Measurements from ENCODE around the gene DEDD.

The DEDD gene

DNA sequence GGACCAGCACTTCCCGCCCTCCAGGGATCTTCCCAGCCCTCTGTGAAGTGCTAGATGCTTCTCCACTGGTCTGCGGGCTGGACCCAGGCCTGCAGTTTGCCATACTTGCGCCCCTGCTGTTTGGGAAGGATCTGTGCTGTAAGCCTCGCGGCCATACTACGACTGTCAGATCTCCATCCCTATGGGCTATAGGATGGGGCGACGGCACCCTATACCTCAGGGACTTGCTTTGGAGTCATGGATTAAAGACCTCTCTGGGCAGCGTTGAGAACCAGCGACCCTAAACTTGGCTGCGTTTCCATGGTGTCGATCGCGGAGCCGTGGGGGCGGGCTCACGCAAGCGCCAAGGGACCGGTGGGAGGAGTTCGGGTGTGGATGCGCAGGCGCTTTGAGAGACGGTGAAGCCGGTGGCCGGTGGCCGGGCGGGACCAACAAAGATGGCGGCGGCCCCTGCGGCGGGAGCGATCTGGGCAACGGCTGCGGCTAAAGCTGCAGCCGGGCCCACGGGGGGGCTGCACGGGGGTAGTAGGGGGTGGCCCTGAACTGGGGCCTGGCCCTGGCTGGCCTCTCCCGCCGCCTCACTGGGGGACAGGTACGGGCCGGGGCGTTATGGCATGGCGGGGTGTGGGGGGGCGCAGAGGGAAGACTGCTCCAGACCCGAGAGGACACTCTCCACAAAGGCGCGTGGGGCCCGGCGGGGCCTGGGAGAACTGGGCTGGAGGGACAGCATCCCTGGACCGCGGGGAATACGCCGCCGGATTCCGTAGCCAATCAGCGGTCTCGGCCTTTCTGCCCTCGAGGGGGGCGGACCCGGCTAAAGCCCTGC is 26.8 kb upstream of the DEDD start, which contains the start of gene USP21:
USP21 (plus strand) TSS at position 414 of the 826 bp plus-strand sequence. CDS start 1,141 bp downstream, outside the sequence.
- TF ChIP-seq, protein P1, sequence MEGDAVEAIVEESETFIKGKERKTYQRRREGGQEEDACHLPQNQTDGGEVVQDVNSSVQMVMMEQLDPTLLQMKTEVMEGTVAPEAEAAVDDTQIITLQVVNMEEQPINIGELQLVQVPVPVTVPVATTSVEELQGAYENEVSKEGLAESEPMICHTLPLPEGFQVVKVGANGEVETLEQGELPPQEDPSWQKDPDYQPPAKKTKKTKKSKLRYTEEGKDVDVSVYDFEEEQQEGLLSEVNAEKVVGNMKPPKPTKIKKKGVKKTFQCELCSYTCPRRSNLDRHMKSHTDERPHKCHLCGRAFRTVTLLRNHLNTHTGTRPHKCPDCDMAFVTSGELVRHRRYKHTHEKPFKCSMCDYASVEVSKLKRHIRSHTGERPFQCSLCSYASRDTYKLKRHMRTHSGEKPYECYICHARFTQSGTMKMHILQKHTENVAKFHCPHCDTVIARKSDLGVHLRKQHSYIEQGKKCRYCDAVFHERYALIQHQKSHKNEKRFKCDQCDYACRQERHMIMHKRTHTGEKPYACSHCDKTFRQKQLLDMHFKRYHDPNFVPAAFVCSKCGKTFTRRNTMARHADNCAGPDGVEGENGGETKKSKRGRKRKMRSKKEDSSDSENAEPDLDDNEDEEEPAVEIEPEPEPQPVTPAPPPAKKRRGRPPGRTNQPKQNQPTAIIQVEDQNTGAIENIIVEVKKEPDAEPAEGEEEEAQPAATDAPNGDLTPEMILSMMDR (IDR thresholded peaks at IDR 0.05; ENCODE audit: control insufficient read depth, insufficient read depth, low read depth, low read length, missing control alignments), result peak; percentile 49
- DNase-seq (ENCODE audit: low read depth), result no peak
- H3K4me3 ChIP-seq (ENCODE audit: control insufficient read depth, low read depth, low read length), result peak within 1 kb of the TSS; percentile 92

DNA sequence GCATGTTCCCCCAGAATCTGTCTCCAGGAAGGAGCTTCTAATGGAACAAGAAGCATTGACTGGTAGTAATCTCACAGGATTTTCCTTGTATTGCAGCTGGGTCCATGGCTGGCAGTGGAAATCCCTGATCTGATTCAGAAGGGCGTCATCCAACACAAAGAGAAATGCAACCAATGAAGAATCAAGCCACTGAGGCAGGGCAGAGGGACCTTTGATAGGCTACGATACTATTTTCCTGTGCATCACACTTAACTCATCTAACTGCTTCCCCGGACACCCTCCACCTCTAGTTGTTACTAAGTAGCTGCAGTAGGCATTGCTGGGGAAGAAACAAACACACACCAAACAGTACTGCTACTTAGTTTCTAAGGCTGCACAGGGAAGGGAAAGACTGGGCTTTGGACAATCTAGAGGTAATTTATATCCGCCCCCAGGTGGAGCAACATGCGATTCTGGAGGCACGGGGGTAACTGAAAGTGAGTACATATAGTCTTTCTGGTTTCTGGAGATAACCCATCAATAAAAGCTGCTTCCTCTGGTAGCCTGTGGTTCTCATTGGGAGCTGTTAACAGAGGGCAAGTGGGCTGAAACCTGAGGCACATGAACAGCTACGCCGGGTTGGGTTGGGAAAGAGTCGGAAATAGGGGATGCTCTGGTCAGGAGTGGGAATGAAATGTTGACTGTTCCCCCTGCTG is 26.0 kb upstream of the DEDD start:
- no peak overlapping the region; the same call in 1 of the 2 replicates for H3K4me3 ChIP-seq (ENCODE audit: control insufficient read depth, low read depth, low read length)
- no peak for DNase-seq (ENCODE audit: low read depth)
- TF ChIP-seq, protein P1 (IDR thresholded peaks at IDR 0.05; ENCODE audit: control insufficient read depth, insufficient read depth, low read depth, low read length, missing control alignments), result no peak

DNA sequence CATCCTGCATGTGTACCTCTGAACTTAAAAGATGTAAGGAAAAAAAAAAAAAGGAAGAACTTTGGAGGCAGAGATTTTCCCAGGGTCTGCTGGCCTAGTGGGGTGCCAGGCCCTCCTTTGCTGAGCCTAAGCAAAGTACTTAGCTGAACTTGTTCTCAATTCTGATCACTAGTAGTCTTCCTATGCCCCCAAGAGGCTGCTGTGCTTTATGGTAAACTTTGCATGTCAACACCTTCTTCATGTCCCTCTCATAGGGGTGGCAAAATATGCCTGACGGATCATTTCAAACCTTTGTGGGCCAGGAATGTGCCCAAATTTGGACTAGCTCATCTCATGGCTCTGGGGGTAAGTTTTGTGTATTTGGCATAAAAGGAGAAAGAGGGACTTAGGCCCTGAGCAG is 25.4 kb upstream of the DEDD start:
- no peak for DNase-seq (ENCODE audit: low read depth)

DNA sequence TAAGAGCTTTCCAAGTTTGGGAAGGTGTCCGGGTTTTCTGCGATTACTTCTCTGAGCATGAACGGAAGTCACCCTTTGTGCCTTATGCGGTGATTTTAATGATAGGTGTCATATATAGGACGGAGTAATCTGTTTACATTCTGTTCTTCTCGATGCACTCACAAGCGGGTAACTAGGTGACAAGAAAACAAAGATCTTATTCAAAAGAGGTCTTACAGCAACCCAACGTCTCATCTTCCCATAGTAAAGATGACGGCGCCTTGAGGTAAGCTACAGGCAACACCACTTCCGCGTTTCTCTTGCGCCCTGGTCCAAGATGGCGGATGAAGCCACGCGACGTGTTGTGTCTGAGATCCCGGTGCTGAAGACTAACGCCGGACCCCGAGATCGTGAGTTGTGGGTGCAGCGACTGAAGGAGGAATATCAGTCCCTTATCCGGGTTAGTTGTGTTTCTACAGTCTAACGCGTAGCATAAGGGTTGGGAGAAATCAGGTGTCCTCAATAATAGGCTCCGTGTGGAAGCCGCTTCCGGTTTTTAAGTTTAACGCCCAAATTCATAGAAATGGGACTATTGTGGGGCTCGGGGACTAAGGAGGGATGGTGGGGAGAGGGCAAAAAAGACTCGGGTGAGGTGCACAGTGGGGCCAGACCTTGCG is 21.3 kb upstream of the DEDD start, which contains the start of gene UFC1:
UFC1 (plus strand) TSS at position 297 of the 656 bp plus-strand sequence; CDS start at position 317, 20 bp downstream.
- DNase-seq (ENCODE audit: low read depth), result peak; percentile 59
- TF ChIP-seq, protein P1 (IDR thresholded peaks at IDR 0.05; ENCODE audit: control insufficient read depth, insufficient read depth, low read depth, low read length, missing control alignments), result no peak
- H3K4me3 ChIP-seq (ENCODE audit: control insufficient read depth, low read depth, low read length), result peak within 1 kb of the TSS; percentile 82

More for the DNA sequence above, 25.4 kb upstream of the DEDD start:
- TF ChIP-seq, protein P1 (IDR thresholded peaks at IDR 0.05; ENCODE audit: control insufficient read depth, insufficient read depth, low read depth, low read length, missing control alignments), result no peak
- H3K4me3 ChIP-seq (ENCODE audit: control insufficient read depth, low read depth, low read length), result no peak overlapping the region

DNA sequence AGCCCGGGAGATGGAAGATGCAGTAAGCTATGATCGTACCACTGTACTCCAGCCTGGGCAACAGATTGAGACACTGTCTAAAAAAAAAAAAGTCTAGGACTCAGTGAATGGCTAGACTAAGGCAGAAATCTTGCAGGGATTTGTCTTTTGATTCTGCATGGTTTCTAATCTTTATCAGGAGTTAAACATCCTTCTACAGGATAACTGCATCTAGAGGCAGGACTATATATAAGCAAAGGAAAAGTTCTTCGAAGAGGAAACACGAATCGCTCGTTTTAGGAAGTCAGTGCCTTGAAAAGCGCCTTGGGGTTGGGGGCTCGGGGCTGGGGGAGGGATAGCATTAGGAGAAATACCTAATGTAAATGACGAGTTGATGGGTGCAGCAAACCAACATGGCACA is 20.7 kb upstream of the DEDD start:
- TF ChIP-seq, protein P1 (IDR thresholded peaks at IDR 0.05; ENCODE audit: control insufficient read depth, insufficient read depth, low read depth, low read length, missing control alignments), result no peak

DNA sequence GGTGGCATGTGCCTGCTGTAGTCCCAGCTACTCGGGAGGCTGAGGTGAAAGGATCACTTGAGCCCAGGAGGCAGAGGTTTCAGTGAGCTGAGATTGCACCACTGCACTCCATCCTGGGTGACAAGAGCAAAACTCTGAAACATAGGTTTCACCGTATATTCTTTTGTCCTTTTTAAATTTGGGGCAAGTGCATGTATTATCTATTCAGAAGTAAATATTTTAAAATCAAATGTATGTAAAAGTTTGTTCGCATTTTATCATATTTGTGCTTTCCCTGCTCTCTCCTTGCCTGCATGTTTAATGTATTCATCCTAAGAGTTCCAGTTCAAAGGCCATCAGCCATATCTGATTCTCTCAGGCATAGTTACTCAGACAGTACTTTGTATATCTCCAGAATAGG is 13.4 kb upstream of the DEDD start:
- no peak for DNase-seq (ENCODE audit: low read depth)
- H3K4me3 ChIP-seq (ENCODE audit: control insufficient read depth, low read depth, low read length), result no peak overlapping the region
- TF ChIP-seq, protein P1 (IDR thresholded peaks at IDR 0.05; ENCODE audit: control insufficient read depth, insufficient read depth, low read depth, low read length, missing control alignments), result no peak

More for the DNA sequence above, 20.7 kb upstream of the DEDD start:
- peak overlapping the region; percentile 82 for H3K4me3 ChIP-seq (ENCODE audit: control insufficient read depth, low read depth, low read length)
- DNase-seq (ENCODE audit: low read depth), result no peak
